DND-41 (cell line): ENCODE data around the gene ATF1.

Source experiments
- CTCF ChIP-seq: IDR thresholded peaks from 2 replicates; pipeline ENCODE4 v1.5.1; 2012; ENCODE audit warnings: borderline replicate concordance, low read length, moderate library complexity, mild to moderate bottlenecking; ENCODE audit not compliant: poor library complexity, severe bottlenecking; ENCODE audit errors: extremely low read depth
- EZH2 ChIP-seq: IDR thresholded peaks from 3 replicates; pipeline ENCODE4 v1.6.1; 2012; ENCODE audit warnings: borderline replicate concordance, low read depth, mild to moderate bottlenecking, moderate library complexity, low read length, inconsistent platforms; ENCODE audit not compliant: severe bottlenecking

- TF ChIP-seq CTCF = no peak
- no peak for TF ChIP-seq EZH2
Observed at GRCh38 chr12:50862316-50862715, 98.4 kb downstream of the ATF1 start.
